ENCODE data around the gene MTARC2.

MTARC2 gene

DNA sequence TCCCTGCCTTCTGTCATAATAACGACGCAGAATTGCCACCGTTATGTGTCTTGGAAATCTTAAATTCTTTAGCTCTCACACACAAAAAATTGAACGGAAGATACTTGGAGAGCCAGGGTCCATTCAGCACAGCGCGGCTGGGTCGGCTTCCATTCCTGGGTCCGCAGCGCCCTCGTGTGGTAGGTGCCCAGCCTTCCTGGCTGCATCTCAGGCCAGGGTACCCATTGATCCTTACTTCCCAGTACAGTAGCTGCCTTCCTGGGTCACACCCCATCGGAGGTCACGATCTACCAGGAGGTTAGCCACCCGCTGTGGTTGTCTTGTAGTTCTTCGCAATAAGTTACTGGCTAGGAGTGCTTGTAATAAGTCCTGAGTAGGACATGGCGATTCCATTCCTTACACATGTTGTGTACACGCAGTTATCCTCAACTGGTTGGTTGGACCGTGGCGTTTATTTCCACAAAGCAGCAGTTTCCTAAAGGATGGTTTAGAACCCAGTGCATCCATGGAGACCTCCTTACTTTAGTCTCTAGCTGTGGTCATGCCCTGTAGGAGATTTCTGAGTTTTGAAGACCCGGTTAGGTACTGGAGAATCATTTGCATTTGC lies 28.7 kb downstream of the MTARC2 start:
- Histone ChIP-seq H3K9me3 (ENCODE audit: severe bottlenecking) (no peaks in the 10 kb centered on the region), H3K4me1 (ENCODE audit: insufficient read depth, poor library complexity, severe bottlenecking) (no peaks in the 10 kb centered on the region), H3K27ac (ENCODE audit: poor library complexity, severe bottlenecking) (no peak overlapping the region), H3K4me3 (ENCODE audit: severe bottlenecking) (no peak overlapping the region), H3K27me3 (ENCODE audit: insufficient read depth, poor library complexity, severe bottlenecking) (no peaks in the 10 kb centered on the region), H3K36me3 (ENCODE audit: low read depth) (no peaks in the 10 kb centered on the region)
- DNase-seq (ENCODE audit: low spot score) (no peak), ATAC-seq (ENCODE audit: low read depth) (peak; percentile 86)
- TF ChIP-seq, protein P1, sequence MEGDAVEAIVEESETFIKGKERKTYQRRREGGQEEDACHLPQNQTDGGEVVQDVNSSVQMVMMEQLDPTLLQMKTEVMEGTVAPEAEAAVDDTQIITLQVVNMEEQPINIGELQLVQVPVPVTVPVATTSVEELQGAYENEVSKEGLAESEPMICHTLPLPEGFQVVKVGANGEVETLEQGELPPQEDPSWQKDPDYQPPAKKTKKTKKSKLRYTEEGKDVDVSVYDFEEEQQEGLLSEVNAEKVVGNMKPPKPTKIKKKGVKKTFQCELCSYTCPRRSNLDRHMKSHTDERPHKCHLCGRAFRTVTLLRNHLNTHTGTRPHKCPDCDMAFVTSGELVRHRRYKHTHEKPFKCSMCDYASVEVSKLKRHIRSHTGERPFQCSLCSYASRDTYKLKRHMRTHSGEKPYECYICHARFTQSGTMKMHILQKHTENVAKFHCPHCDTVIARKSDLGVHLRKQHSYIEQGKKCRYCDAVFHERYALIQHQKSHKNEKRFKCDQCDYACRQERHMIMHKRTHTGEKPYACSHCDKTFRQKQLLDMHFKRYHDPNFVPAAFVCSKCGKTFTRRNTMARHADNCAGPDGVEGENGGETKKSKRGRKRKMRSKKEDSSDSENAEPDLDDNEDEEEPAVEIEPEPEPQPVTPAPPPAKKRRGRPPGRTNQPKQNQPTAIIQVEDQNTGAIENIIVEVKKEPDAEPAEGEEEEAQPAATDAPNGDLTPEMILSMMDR (IDR thresholded peaks at IDR 0.05; ENCODE audit: poor library complexity, severe bottlenecking) = peak; percentile 71

DNA sequence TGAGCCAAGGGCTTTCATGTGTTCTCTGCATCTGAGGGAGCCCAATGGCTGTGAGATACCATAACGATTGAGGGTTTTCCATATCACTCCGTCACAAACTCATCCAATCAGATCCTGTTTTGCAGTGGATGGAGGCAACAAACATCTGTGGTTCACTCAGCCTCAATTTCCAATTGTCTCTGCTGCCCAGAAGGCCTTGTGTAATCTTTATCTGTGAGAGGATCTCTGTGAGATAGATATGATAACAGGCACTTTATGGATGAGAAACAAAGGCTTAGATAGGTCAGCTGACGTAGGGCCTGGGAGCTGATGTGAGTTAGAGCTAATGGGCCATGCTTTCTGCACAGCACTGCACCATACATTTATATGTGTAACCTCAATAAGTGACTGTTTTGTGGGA lies 35.3 kb downstream of the MTARC2 start:
- ATAC-seq (ENCODE audit: low read depth) (no peak), DNase-seq (ENCODE audit: low spot score) (no peak)
- H3K27me3 ChIP-seq (ENCODE audit: insufficient read depth, poor library complexity, severe bottlenecking) = no peaks in the 10 kb centered on the region
- H3K4me1 ChIP-seq (ENCODE audit: insufficient read depth, poor library complexity, severe bottlenecking) = no peaks in the 10 kb centered on the region
- no peak overlapping the region for H3K4me3 ChIP-seq (ENCODE audit: severe bottlenecking)
- no peaks in the 10 kb centered on the region for H3K9me3 ChIP-seq (ENCODE audit: severe bottlenecking)
- no peak overlapping the region for H3K27ac ChIP-seq (ENCODE audit: poor library complexity, severe bottlenecking)
- H3K36me3 ChIP-seq (ENCODE audit: low read depth) = no peaks in the 10 kb centered on the region
- TF ChIP-seq, protein P1 (IDR thresholded peaks at IDR 0.05; ENCODE audit: poor library complexity, severe bottlenecking) = no peak

DNA sequence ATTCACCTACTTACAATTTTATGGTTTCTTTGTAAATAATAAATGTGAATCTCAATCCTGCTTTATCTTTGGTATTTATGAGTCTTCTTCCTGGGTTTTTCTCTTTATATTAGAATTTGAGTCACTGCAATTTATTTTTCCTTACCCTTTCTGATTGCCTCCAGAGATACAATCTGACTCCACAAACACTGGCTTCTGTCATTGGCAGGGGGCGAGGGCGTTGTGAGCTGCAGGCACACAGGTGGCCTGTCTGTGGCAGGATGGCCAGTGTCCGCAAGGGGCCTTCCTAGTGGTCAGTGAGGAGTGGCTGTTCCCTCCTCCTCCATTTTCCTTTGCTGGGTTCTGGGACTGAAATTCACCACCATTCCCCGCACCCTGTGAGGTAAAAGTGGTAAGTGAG lies 36.6 kb downstream of the MTARC2 start:
- no peak for ATAC-seq (ENCODE audit: low read depth)
- TF ChIP-seq, protein P1 (IDR thresholded peaks at IDR 0.05; ENCODE audit: poor library complexity, severe bottlenecking) = no peak
- H3K27ac ChIP-seq (ENCODE audit: poor library complexity, severe bottlenecking) = no peak overlapping the region

DNA sequence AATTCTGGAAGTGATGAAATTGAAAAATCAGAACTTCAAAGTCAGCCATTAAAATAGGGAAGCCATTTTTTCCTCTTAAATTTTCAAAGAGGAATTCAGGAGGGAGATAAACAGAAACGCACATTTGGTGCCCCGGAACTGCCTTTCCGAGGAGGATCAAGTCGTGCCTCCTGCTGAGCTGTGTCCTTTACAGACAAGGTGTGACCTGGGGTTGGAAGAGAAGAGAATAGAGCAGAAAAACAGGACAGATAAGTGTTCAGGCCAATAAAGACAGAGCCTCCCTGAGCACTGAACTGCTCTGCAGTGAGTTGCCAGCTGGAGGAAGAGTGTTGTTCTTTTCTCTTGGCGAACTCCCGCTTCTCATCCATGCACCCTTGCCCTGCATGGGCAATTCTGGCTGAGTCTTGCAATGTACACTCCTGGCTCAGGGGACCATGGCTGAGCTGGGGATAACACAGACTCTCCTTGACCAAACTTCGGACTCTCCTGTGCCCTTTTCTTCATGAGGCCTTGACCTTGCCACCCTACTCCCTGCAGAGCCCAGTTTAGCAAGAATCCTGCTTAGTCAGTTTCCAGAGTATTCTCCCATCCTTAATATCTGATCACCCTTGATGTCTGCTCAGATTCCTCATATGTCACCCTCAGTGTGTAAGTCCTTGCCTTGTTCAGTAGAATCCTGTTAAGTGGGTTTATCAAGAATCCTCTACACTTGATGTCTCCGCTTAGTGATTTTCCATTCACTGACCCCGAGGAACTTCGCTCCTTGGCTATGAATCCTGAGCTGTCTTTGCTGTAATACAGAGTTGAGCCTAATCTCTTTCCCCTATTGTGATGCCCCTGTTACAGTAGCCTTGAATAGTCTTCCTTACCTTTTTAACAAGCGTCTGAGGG lies 37.3 kb downstream of the MTARC2 start:
- no peaks in the 10 kb centered on the region for H3K9me3 ChIP-seq (ENCODE audit: severe bottlenecking)
- no peak overlapping the region for H3K27ac ChIP-seq (ENCODE audit: poor library complexity, severe bottlenecking)
- no peaks in the 10 kb centered on the region for H3K36me3 ChIP-seq (ENCODE audit: low read depth)
- DNase-seq (ENCODE audit: low spot score) (no peak), ATAC-seq (ENCODE audit: low read depth) (no peak)
- H3K4me1 ChIP-seq (ENCODE audit: insufficient read depth, poor library complexity, severe bottlenecking) = no peaks in the 10 kb centered on the region
- no peak overlapping the region for H3K4me3 ChIP-seq (ENCODE audit: severe bottlenecking)
- TF ChIP-seq, protein P1 (IDR thresholded peaks at IDR 0.05; ENCODE audit: poor library complexity, severe bottlenecking) = no peak
- no peaks in the 10 kb centered on the region for H3K27me3 ChIP-seq (ENCODE audit: insufficient read depth, poor library complexity, severe bottlenecking)

More for the DNA sequence above, 36.6 kb downstream of the MTARC2 start:
- DNase-seq (ENCODE audit: low spot score) = no peak
- no peaks in the 10 kb centered on the region for H3K4me1 ChIP-seq (ENCODE audit: insufficient read depth, poor library complexity, severe bottlenecking)
- no peaks in the 10 kb centered on the region for H3K27me3 ChIP-seq (ENCODE audit: insufficient read depth, poor library complexity, severe bottlenecking)
- no peak overlapping the region for H3K4me3 ChIP-seq (ENCODE audit: severe bottlenecking)
- no peaks in the 10 kb centered on the region for H3K36me3 ChIP-seq (ENCODE audit: low read depth)
- H3K9me3 ChIP-seq (ENCODE audit: severe bottlenecking) = no peaks in the 10 kb centered on the region

DNA sequence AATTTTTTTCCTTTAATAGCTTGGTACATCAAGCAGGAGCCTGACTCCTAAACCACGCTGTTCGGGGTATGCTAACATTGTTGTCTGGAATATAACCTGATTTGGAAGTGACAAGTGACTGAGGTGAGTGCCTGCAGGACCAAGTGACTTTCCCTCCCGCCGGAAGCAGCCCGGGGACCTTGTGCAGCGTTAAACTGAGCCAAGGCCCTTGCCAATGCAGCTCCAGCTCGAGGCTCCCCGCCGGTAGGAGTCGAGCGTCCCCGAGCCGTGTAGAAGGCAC lies 37.9 kb downstream of the MTARC2 start:
- no peak overlapping the region for H3K4me3 ChIP-seq (ENCODE audit: severe bottlenecking)
- no peaks in the 10 kb centered on the region for H3K27me3 ChIP-seq (ENCODE audit: insufficient read depth, poor library complexity, severe bottlenecking)
- no peaks in the 10 kb centered on the region for H3K36me3 ChIP-seq (ENCODE audit: low read depth)
- TF ChIP-seq, protein P1 (IDR thresholded peaks at IDR 0.05; ENCODE audit: poor library complexity, severe bottlenecking) = no peak
- ATAC-seq (ENCODE audit: low read depth) = no peak
- DNase-seq (ENCODE audit: low spot score) = no peak
- no peaks in the 10 kb centered on the region for H3K4me1 ChIP-seq (ENCODE audit: insufficient read depth, poor library complexity, severe bottlenecking)
- H3K9me3 ChIP-seq (ENCODE audit: severe bottlenecking) = no peaks in the 10 kb centered on the region
- H3K27ac ChIP-seq (ENCODE audit: poor library complexity, severe bottlenecking) = no peak overlapping the region
